Fibroblast of the aortic adventitia (primary cell): ENCODE measurements around the gene DNAH6. TPM values are rescaled to one million over a fixed set of nuclear protein-coding genes. Genes with fewer than 3 reads are reported as not detected.

Experiments
- DNase-seq: peaks from one replicate; pipeline ENCODE4 v3.0.0-alpha.2; 2010; ENCODE audit warnings: low read depth
- H3K4me3 ChIP-seq: 2 replicates; pipeline ENCODE4 v1.5.1; 2011; ENCODE audit warnings: low read depth, mild to moderate bottlenecking, control low read depth, low read length, moderate library complexity
- total RNA-seq: library from RNA; depleted of rRNA; stranded (reverse); fragments of >200 nt; gene quantifications from 2 replicates; pipeline ENCODE4 v1.2.3, GENCODE V29; 2012; ENCODE audit warnings: low replicate concordance
- TF ChIP-seq, protein P1 (sequence below): IDR thresholded peaks from 2 replicates; pipeline ENCODE4 v1.5.1; 2011; ENCODE audit warnings: mild to moderate bottlenecking, low read length, control low read depth, inconsistent platforms; ENCODE audit not compliant: insufficient read depth

Gene DNAH6
- total RNA-seq, 1 donor = under 0.01 TPM

DNA sequence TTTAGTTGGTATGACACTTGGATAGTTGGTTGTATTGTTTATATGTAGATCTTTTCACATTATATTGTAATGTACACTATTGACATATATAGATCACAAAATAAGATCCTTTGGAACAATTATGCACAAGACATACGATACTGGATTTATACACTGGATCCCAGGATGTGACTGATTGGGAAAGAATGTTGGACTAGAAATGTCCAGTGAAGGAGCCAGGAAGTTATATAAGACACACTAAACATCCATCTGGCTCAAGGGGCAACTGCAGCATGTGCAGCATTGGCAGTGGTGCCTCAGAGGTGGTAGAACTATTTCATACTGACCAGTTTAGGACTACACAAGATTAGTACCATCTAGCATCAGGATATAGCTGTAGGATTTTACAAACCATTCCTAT is 259.7 kb downstream of the DNAH6 start:
- TF ChIP-seq, protein P1, sequence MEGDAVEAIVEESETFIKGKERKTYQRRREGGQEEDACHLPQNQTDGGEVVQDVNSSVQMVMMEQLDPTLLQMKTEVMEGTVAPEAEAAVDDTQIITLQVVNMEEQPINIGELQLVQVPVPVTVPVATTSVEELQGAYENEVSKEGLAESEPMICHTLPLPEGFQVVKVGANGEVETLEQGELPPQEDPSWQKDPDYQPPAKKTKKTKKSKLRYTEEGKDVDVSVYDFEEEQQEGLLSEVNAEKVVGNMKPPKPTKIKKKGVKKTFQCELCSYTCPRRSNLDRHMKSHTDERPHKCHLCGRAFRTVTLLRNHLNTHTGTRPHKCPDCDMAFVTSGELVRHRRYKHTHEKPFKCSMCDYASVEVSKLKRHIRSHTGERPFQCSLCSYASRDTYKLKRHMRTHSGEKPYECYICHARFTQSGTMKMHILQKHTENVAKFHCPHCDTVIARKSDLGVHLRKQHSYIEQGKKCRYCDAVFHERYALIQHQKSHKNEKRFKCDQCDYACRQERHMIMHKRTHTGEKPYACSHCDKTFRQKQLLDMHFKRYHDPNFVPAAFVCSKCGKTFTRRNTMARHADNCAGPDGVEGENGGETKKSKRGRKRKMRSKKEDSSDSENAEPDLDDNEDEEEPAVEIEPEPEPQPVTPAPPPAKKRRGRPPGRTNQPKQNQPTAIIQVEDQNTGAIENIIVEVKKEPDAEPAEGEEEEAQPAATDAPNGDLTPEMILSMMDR = no peak
- H3K4me3 ChIP-seq = no peak overlapping the region
- DNase-seq = no peak

DNA sequence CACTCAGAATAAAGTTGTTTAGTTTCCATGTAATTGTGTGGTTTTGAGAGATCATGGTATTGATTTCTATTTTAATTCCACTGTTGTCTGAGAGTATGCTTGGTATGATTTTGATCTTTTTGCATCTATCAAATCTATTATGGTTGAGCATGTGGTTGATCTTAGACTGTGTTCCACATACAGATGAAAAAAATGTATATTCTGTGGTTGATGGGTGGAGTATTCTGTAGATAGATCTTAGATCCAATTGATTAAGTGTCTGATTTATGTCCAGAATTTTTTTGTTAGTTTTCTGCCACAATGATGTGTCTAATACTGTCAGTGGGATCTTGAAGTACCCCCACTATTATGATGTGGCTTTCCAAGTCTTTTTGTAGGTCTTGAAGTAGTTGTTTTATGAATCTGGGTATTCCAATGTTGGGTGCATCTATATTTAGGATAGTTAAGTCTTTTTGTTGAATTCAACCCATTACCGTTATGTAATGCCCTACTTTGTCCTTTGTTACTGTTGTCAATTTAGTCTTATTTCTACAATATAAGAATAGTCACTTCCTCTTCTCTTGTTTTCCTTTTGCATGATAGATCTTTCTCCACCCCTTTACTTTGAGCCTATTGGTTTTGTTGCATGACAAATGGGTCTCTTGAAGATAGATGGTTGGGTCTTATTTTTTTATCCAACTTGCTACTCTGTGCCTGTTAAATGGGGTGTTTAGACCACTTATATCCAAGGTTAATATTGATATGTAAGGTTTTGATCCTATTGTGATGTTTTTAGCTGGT is 262.8 kb downstream of the DNAH6 start:
- no peak overlapping the region for H3K4me3 ChIP-seq
- DNase-seq = no peak
- TF ChIP-seq, protein P1 = no peak

DNA sequence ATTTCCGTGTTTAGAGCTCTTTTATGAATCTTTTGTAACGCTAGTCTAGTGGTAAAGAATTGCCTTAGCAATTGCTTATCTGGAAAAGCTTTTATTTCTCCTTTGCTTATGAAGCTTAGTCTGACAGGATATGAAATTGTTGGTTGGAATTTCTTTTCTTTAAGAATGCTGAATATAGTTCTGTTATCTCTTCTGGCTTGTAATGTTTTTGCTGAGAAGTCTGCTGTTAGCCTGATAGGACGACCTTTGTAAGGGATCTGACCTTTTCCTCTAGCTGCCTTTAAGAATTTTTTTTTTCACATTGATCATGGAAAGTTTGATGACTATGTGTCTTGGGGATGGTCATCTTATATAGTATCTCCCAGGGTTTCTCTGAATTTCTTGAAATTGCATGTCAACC is 263.5 kb downstream of the DNAH6 start:
- TF ChIP-seq, protein P1 = no peak
- no peak overlapping the region for H3K4me3 ChIP-seq
- no peak for DNase-seq

DNA sequence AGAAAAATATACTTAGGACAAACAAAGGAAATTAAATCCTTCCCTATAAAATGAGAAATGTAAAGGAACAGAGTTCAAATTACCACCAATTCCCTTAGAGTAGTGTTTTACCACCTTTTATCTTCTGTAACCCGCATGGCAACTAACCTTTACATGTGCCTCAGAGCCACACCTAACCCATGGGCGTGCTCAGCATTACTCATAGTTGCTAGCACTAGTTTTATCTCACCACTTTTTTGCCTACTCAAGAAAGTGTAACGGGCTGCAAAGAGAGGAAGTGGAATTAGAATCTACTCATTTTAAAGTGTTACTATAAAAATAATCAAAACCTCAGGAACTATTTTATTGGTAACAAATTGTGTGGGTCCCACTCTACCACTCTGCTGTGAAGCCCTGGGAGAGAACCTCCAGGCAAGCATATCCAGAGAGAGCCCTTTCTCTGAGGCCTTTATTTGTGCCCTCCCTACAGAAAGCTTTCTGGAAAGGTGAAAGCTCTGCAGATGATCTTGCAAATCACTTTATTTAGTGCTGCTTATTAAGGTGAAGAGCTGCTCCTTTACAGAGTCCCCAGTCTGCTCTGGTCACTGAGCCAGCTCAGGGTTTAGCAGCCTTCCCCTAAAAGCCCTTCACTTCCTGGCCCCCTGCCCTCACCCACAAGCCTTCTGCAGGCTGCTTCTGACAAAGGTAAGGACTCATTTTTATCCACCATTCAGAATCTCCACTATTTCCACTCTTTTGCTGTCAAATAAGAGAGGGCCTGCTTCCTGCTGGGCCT is 265.8 kb downstream of the DNAH6 start:
- peak; percentile 33 for DNase-seq
- no peak overlapping the region for H3K4me3 ChIP-seq
- TF ChIP-seq, protein P1 = no peak

DNA sequence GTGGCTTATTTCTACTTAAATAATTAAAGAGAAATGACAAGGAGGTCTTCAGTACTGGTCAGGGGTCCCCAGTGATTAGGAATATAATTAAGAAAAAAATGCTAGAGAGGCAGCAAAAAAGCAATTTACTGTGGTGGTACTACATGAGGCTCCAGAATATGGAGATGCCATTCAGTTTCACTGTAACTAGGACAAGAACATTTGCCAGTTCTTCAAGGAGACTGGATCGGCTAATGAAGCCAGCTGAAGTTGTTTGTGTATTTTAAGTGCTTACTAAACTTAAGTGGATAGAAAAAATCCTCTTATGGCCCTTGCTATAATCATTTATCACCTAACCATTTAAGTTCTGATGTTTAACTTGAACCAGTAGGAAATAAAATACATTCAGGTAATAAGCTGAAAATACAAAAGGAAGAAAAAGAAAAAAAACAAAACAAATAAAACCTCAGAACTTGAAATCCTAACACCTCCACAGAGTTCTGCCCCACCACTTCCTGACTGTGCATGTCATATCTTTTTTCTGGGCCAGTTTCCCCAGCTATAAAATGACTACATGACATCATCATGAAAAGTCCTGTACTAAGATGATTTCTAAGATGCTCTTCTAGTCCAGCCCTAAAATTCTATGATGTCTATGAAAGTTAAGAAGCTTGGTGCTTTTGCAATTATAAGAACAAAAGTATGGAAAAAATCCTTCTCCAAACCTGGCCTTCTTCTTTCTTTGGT is 266.6 kb downstream of the DNAH6 start:
- no peak for DNase-seq
- no peak overlapping the region for H3K4me3 ChIP-seq
- TF ChIP-seq, protein P1 = no peak

DNA sequence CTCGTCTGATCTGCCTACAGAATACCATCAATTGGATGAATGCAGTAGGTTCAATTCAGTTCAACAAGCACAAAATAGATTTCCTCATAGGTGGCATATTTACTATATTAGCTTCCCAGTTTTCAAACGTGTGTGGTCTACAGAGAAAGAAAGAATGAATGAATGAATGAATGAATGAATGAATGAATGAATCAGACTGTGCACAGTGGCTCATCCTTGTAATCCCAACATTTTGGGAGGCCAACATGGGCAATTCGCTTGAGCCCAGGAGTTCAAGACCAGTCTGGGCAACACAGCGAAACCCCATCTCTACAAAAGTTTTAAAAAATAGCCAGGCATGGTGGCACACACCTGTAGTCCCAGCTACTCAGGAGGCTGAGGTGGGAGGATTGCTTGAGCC is 269.7 kb downstream of the DNAH6 start:
- TF ChIP-seq, protein P1 = no peak
- H3K4me3 ChIP-seq = no peak overlapping the region
- DNase-seq = no peak
